Astrocyte of the hippocampus (primary cell): Measurements from ENCODE around the gene BBX.
A peak's percentile ranks its signal among the peaks of the same experiment; 100 is the strongest.

Experiments used
- DNase-seq: peaks from one replicate; pipeline ENCODE4 v3.0.0; 2011; ENCODE audit warnings: low read depth, low spot score

BBX gene

DNA sequence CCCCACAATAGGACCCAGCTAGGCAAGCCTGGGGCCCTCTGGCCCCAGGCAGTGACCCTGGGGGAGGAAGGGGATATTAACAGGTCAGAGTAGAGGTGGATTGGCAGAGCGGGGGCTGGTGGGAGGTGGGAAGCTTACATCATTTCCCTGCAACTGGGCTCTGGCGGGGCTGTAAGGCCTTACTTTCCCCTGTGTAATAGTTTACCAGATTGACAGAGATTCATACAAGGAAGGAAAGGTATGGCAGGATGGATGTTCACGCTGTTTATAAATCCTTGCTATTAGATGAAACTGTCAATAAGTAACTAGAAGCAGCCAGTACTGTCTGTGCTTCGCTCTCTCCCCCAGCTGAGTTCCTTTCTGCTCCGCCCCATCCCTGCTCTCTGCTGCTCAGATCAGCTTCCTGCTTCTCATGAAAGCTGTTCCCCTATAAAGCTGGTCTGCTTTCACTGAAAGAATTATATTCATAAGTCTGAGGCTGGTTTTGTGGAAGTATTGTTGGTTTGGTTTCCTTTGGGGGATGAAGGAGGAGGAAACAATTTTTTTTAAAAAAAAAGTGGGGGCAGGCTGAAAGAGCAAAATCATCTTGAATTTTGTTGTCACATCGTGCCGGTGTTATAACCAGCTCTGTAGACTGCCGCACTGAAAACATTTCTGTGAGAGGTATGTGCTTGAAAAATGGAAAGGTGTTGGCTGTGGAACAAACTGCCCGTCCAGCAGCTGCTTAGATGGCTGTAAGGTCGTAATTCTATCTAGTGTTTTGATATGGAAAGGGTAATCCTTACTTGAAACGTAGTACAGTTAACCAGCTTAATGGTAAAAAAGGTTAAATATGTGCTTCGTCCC is 76.4 kb downstream of the BBX start:
- DNase-seq = peak; percentile 49

GRCh38 chr3:107599772-107600145 is 77.0 kb downstream of the BBX start:
- no peak for DNase-seq

DNA sequence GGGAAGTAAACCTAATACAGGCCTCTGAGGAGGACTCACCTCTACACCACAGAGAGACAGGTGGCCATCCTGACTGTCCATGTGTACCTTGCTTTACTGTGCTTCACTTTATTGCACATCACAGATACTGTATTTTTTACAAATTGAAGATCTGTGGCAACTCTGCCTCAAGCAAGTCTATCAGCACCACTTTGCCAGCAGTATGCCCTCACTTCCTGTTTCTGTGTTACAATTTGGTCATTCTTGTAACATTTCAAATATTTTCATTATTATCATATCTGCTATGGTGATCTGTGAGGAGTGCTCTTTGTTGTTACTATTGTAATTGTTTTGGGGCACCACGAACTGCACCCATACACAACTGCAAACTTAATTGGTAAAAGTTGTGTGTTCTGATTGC is 78.0 kb downstream of the BBX start:
- DNase-seq = no peak

GRCh38 chr3:107604057-107604822 is 81.5 kb downstream of the BBX start:
- peak; percentile 57 for DNase-seq

DNA sequence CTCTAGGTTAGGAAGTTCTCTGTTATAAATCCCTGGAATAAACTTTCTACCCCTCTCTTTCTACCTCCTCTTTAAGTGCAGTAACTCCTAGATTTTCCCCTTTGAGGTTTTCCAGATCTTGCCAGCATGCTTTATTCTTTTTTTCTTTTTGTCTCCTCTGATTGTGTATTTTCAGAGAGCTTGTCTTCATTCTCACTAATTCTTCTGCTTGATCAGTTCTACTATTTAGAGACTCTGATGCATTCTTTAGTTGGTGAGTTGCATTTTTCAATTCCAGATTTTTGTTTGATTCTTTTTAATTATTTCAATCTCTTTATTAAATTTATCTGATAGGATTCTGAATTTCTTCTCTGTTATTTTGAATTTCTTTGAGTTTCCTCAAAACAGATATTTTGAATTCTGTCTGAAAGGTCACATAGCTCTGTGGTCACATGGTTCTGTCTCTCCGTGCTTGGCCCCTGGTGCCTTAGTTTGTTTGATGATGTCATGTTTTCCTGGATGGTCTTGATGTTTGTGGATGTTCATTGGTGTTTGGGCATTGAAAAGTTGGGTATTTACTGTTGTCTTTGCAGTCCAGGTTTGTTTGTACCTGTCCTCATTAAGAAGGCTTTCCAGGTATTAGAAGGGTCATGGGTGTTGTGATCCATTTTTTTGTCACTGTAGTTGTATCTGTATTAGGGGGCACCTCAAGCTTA is 89.2 kb downstream of the BBX start:
- no peak for DNase-seq

DNA sequence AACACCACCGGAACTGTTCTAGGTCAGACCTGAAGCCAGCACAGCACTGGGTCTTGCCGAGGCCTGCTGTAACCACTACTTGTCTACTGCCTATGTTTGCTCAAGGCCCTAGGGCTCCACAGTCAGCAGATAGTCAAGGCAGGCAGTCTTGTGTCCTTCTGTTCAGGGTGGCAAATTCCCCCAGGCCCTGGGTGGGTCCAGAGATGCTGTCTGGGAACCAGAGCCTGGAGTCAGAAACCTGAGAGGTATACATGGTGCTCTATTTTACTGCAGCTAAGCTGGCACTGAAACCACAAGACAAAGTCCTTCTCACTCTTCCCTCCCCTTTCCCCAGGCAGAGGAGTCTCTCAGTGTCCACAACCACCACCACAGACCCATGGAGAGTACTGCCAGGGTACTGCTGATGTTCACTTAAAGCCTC is 89.9 kb downstream of the BBX start:
- no peak for DNase-seq

GRCh38 chr3:107619549-107619948 is 96.8 kb downstream of the BBX start:
- peak; percentile 22 for DNase-seq

DNA sequence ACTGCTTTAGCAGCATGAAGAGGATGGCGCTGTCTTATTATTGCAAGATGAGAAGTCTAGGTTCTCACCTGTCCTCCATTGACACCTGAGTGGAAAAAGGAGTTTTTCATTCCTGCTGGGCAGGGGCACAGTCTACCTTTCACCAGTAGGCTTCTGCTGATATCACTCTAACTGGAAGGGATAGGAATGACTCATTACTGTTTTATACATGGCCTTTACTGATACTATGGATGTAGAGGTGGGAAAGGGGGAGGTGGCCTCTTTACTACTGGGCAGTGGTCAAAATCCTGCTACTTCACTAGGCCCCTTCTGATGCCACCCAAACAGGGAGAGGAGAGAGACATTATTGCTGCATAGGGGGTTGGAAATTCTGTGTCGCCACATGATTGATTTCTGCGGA is 97.8 kb downstream of the BBX start:
- DNase-seq = no peak

DNA sequence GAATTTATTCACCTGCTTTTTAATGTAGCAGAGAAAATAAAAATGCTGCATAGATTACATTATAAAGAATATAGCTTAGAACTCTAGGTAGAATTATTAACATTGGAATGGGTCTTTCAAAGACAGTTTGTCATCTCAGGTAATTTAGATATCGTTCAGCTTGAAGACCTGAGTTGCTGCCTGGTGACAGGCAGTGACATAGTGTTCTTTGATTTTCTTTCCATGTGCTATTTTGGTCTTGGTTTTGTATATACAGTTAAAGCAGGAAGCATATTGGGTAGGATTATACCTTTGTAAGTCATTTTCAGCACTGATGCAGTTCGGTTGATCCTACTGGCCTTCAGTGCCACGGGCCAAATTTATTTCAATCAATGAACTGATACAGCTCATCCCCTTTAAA is 98.7 kb downstream of the BBX start:
- DNase-seq = no peak

DNA sequence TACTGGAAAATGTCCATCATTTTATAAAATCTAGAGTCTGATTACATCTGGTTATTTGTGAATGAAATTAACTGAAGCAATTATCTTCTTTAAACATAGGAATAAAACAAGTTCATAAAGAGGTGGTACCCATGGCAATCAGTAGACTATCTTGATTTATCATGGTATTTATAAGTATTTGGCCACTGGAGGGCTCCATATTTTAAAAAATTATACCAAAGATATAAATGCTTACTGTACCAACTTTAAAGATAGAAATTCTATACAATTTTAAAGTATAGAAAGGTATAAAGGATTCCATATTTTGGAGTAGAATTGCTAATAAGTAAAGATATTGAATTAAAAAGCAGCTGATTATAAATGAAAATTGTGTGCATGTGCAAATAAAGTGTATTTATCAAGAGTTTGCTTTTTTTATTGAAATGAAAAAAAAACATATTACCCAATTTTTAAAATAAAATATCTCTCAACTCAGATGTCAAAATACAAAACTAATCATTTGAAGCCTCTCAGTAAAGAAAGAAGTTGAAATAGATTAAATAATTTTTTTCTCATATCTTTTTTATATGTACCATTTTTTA is 105.3 kb downstream of the BBX start:
- DNase-seq = no peak

DNA sequence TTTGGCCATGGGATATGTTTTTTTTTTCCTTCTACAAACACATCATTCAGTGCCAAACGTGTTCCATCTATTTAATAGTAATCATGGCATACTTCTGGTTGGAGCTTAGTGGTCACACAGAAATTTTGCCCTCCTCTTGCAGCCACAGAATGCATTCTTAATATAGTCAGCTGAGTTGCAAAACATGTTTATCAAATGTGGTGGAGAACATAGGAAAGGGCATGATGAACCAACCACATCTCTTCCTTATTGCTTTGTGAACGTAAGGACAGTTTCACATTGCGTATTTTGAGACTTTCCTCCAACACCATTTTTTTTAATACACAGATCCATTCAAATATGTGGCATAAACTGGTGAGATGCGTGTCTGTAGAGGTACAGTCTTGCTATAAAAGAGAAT is 106.8 kb downstream of the BBX start:
- DNase-seq = peak; percentile 61

DNA sequence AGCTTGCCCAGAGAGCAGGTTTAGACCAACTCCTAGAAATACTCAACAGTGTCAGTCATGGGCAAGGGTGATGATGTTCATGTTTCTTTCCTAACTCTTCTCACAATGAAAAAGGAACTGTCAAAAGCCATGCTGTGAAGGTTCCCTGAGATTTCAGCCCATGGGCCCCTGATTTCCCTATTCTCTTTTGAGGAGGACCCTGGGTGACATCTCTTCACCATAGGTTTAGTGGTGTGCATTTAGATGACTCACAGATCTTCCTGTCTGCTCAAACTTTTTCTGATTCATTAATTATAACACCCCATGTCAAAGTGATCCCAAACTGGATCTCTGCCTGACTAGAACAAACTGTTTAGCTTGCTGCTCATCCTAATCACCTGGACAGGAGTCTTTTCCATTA is 108.0 kb downstream of the BBX start:
- no peak for DNase-seq

- no peak for DNase-seq
Measured at GRCh38 chr3:107632576-107632975, 109.8 kb downstream of the BBX start.

DNA sequence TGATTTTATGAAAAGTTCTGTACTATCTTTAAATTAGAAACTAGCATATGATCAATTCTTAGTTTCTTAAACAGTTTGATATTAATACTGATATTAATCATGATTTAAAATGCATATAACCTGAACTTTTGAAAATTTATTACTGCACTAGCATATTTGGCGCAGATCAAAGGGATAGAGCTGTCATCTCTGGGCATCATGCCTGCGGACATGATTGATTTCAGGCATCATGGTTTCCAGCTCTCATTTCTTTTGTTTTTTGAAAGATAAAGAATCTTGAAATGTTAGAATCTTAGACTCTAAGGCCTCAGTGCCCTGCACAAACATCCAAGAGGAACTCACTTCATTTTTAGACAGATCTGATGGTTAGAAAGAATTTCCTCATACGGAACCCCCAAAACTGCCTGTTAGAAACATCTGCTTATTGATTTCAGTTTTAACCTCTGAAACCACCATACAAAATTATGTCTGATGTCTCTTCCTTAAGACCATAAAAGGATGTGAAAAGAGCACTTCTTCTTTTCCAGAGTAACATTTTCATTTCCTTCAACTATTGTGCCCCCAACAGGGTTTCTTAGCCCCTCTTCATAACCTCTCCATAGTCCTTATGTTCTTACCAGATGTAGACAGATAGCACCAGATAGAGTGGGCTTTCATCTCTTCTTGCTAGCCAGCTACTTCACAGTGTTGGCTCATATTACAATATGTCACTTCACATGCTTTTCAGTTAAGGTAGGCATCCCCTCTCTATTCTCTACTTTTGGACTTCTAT is 110.8 kb downstream of the BBX start:
- no peak for DNase-seq

- no peak for DNase-seq
Measured at GRCh38 chr3:107634099-107634489, 111.3 kb downstream of the BBX start.

DNA sequence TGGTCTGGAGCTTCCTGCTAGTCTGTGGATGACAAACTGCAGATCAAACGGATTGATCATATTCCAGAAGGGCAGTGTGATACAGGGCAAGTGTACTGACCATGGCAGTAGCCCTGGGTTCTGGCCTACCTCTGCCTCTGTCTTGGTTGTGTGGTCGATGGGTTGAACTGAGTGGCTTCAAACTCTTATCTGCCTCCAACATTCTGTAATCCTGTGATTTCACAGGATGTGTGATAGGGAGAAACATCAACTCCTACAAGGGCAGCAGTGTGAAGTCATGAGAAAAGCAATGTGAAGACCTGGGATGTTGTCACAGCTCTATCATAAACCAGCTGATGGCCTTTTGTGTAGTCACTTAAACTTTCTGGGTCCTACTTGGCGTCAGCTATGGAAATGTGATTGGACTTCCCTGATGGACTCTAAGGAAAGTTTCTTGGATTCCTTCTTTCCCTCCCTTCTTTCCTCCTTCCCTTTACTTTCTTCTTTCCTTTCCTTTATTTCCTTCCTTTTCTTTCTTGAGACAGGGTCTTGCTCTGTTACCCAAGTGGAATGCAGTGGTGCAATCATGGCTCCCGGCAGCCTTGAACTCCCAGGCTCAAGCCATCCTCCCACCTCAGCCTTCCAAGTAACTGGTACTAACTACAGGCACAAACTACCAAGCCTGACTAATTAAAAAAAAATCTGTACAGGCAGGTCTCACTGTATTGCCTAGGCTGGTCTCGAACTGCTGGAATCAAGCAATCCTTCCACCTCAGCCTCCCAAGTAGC is 114.8 kb downstream of the BBX start:
- no peak for DNase-seq

GRCh38 chr3:107641572-107642307 is 119.0 kb downstream of the BBX start:
- DNase-seq = peak; percentile 37

- DNase-seq = no peak
Measured at GRCh38 chr3:107643038-107643883, 120.5 kb downstream of the BBX start.

- DNase-seq = no peak
Measured at GRCh38 chr3:107644631-107645030, 121.9 kb downstream of the BBX start.
